ENCODE data around the gene CBLB.

Gene CBLB

GRCh38 chr3:105845488-105845887, 23.3 kb downstream of the CBLB start:
- no peak for DNase-seq

GRCh38 chr3:105844704-105845103, 24.1 kb downstream of the CBLB start:
- DNase-seq: no peak

DNA sequence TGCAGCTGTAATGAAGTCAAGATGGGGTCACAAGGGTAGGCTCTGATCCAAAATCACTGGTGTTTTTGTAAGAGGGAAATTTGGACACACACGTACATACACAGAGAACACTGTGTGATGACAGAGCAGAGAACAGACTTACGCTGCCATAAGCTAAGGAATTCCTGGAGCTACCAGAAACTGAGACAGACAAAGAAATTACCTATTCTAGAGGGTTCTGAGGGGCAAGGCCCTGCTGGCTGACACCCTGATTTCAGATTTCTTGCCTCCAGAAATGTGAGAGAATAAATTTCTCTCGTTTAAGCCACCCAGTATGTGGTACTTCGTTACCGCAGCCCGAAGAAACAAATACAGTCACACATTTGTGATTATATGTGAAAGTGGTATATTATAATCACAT, 24.8 kb downstream of the CBLB start:
- no peak for DNase-seq

GRCh38 chr3:105842943-105843342, 25.9 kb downstream of the CBLB start:
- DNase-seq: no peak

DNA sequence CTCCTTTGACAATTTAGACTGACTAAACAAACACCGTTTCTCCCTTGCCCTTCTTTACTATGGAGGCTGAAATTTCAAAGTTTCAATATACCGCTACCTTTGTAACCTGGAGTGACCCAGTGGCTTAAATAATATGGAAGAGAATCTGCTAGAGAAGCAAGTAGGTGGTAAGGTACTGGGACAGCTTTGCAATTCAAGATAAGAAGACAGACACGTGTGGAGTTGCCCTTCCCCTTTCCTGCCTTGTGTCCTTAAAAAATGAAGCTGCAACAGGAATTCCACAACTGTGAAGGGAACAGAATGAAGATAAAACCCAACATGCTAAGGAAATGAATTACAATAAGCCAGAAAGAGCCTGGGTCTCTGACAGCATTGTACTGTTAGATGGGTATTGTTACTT, 26.4 kb downstream of the CBLB start:
- DNase-seq: no peak

DNA sequence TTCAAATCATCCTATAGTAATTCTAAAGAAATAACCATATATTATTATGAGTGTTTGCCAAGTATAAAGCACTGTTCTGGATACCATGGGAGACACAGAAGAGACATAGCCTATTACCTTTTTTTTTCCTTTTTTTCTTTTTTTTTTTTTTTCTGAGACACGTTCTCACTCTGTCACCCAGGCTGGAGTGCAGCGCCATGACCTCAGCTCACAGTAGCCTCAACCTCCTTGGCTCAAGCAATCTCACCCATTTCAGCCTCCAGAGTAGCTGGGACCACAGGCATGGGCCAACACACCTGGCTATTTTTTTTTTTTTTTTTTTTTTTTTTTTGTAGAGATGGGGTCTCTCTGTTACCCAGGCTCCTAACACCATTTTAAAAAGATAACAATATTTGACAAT, 30.9 kb downstream of the CBLB start:
- no peak for DNase-seq

DNA sequence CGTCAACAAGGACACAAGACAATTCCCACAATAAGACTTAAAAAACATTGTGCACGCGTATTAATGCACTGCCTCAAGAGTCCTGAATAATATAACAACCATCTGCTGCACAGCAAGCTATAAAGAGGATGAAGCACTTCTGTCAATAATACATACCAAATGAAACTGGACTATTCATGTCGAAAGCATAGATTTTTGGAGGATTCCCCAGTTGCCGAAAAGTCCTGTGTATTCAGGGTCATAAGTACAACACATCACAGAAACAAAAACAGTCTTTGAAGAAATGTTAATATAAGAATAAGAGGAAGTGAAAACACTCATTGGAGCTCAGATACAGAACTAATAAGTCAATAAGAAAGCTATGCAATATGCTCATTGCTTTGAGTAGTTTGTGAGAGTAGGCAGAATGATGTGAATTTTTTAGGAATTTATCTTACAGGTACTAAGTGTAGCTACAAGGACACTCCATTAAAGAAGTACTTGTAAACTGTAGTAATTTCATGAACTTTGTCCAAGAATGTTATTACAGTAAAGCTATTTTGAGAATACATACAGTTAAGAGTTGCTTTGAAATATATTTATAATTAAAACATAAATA, 31.6 kb downstream of the CBLB start:
- no peak for DNase-seq

DNA sequence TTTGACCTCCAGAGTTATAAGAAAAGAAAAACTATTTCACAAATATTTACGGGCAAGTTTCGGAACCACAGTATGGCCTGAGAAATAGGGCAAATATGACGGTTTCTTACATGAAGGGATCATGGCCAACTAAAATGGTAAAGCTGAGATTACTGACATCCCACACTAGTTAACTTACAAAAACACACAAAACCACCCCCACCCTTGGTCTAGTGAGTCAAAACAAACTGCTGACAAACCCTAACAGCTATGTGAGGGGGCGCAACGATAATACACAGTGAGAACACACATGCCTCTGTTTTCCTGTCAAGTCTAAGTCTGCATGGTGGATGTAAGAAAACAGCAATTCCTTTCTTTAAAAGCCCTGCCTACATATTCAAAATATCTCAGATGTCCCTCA, 32.3 kb downstream of the CBLB start:
- no peak for DNase-seq

- no peak for DNase-seq
Measured at GRCh38 chr3:105835606-105836005, 33.2 kb downstream of the CBLB start.

GRCh38 chr3:105834768-105835167, 34.0 kb downstream of the CBLB start:
- no peak for DNase-seq

- no peak for DNase-seq
Measured at GRCh38 chr3:105832644-105833043, 36.2 kb downstream of the CBLB start.

DNA sequence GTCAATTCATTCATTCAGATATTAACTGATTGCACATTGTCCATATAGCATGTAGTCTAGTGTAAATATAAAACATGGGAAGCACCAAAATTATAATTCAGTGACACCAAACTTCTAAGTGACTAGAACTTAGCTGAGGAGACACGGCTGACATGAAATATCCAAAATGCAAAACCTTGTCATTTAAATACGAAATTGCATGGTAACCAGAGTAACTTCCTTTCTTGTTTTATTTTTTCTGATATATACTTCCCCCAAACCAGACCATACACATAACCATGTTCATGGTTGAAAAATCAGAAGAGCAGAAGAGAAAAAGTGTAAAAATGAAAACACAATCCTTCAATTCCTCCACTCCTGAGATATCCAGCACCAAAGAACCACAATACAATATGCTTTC, 38.0 kb downstream of the CBLB start:
- DNase-seq: no peak

DNA sequence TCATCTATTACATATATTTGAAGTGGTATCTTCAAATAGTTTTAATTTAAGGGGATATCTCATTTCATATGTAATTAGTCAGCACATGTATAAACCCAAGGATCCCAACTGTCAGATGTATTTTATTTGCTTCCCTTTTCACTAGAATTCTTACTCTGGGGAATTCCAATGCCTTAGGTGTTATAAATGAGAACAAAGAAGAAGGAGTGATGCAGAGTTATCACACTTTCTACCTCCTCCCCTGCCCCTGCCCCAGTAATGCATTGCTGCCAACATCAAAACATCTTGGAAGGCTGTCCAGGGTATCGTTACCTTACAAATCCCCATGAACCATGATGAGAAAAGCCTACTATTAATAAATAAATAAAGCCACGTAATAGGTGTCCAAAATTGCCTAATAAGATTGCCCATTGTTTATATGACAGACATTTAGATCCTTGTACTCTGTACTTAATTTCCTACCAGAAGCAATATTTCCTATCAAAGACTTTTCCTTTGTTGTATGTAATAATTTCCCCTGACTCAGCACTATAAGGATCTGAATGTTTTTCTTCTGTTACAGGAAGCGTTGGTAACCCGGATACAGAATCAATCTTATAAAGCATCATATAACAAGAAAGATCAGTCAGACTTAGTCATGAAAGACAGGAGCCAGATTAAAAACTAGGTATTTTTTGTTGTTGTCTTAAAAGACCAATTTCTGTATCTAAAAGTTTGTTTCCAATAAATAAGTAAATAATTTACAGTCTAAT, 38.8 kb downstream of the CBLB start:
- no peak for DNase-seq

GRCh38 chr3:105829229-105829628, 39.6 kb downstream of the CBLB start:
- DNase-seq: no peak

DNA sequence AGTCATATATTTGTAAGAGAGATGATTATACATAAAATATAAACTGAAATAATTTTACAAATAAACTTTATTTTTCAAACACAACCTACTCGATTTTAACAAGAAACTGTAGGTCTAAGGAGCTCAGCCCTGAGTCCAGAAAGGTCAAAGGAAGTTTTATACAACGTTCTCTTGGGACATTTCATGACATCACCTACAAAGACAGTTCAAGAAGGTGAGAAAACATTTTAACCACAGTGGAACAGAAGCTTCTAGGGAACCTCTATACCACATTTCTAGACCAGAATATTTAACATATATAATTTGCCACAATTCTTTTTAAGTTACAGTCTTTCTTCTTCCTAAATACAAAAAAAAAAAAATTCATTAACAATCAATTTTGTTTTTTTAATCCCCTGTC, 40.1 kb downstream of the CBLB start:
- no peak for DNase-seq

- no peak for DNase-seq
Measured at GRCh38 chr3:105827959-105828358, 40.9 kb downstream of the CBLB start.

DNA sequence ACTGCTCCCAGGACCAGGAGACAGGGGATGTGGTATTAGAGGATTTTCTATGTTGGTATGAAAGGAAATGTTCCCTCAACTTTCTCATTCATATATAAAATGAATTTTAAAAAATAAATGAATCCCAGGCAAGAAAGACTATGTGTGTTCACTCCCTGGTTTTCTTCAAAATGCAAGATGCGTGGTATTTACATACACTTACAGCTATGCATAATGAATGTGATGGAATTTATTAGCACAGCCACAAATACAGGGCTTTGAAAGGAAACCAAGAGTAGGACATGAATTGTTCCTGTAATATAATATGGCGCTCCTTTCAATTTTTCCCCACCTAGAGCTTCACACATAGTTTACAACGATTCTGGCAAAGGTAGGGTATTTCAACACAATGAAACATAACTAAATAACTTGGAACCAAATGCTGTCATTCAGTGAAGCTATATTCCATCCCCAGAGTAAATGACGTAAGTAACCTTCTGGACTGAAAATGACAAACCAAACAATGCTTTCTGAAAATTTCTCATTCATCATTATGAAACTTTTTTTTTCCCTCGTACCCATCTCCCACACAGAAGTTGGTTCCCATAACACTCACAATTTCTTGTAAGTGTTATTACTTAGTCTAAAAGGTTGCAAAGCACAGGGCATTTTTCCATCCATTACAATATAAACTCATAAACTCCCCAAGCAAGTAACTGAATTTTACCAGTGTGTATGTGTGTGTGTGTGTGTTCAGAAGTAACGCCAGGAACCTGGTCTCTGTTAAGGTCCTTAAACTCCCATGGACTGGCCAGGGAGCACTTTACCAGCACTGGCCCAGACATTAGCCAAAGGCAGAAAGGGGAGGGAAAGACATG, 41.8 kb downstream of the CBLB start:
- DNase-seq: no peak

DNA sequence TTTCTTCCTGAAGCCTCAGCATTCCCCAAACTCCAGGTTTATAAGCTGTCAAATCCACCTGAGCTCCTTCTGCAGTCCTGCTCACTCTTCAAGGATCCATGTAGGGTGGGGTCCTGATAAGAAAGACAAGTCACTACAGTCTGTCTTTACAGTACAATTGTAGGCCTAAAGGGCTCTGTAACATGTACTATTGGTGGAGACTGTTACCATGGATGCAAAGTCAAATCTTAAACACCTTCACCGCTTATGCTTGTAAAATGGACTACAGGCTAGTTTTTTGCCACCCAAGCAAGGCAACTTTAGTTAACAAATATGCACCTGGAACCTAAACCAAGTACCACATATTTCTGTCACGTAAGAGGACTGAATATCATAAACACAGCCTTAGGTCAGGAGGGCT, 44.7 kb downstream of the CBLB start:
- no peak for DNase-seq

DNA sequence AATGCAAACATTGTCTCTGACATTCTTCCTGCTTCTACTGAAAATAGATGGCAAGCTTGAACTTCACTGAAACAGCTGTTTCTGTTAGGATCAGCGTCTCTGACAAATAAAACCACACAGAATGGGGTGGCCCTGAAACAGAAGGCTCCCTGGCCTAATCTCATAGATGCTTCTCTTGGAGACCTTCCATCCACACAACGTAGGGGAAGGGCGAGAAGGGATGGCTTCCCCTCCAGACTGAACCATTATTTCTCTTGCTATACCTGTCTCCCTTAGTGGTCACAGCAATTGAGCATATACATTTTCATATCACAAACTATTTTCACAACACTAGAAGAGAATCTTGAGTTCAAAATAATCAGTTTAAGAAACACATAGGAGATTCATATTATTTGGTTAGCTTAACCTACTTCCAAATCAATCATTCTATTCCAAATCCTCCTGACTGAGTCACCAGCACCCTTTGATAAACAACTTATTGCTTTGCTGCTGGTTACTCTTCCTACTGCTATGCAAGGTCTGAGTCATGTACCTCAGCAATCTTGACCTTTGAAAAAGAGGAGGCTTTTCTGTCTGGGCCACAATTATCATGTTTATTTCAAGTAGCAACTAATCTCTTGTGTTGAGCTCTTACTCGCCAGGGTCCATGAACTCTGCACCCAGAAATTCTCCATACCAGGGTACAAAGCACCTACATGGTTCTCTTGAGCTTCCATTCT, 45.5 kb downstream of the CBLB start:
- no peak for DNase-seq

DNA sequence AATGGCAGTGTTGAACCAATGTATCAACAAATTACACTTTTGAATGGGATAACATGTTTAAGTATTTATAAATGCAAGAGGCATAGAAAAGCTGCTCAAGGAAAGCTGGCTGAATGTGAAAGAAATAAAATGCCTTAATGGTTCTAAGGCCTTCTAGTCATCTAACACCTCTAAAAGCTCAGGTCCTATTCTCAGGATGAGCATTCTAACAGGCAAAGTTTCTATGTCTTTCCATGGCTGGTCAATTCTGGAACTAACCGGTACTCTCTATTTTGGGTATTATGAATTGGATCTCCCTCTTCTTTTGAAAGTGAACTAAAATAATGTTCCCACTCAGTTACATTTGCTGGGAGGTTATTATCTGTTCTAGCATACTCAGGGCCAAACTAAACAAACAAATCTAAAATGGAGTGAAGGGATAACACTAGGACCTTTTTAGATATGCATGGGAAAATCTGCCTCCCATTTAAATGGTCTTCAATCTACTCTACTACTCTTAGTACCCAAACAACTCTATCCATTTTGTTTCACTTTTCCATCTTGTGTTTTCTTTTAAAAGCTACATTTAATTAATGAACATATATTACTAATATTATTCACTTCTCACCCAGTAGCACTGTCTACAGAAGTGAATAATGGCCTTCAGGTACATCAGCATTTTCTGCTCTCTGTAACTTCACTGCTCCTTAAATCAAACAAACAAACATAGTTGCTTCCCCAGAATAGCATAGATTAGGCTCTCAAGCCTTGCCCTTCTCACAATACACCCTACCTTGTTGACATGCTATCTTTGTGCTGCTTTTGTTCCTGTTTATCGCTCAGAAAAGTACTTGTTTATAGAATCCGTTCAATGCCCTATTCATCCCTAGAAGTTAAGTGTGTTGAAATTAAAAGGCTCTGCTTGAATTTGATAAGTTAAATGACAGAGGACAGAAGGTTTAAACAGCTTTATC, 46.4 kb downstream of the CBLB start:
- DNase-seq: no peak

- no peak for DNase-seq
Measured at GRCh38 chr3:105821433-105821832, 47.4 kb downstream of the CBLB start.

DNA sequence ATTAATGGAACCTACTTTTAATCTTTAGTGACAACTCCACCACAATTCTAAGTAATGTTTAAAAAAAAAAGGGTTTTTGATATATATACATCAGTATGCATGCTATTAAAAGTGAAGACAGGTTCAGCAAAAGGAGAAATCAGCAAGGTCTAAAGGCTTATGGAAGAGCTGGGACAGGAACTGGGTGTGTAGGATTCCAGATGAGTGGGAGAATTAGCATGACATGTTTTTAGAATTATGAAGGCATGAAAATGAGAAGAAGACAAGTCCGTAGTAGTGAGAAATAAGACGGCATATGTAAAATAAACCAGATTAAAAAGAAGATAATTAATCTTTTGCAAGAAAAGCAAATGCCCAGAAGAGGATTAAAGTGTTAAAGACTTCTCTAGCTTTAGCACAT, 52.0 kb downstream of the CBLB start:
- no peak for DNase-seq

All from NCI-H187 treated with DMSO at 0.1 percent for 48 hours (cell line).